ENCODE results near the gene PLA2G5. TPM values are rescaled to one million over a fixed set of nuclear protein-coding genes. Genes with fewer than 3 reads are reported as not detected.

Gene PLA2G5
- total RNA-seq, 8 experiments from 2014 or later = 0.11 to 14.6 (median 0.55) TPM; not detected in 3

DNA sequence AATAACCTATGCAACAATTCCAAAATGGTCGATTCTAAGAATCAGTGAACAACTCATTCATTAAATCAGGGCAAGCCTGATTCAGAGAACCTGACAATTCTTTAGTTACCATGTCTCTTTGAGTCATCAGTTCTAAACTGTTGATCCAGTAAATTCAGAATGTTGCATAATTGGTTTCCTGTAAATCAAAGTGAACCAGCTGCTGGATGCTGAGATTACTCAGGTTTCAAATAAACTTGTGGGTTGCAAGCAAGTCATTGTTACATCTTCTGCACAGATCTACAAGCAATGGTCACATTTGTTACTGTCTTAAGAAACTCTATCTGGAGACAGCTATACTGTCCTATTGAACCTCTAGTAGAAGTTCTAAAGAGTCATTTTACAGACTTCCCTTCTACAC is 32.9 kb downstream of the PLA2G5 start:
- no peak overlapping the region for H3K4me3 ChIP-seq
- in situ Hi-C loops (cut with MboI; ENCODE audit: low pct_unique_long_range_greater_than_20kb in 2 of 9, low sequenced_read_pairs in 9 of 9, unreplicated experiment in 9 of 9) = no loop called here
- 0 to 86% (median 60%) methylated on average over 1 of the region's 1 CpG; no CpG with 5 or more reads in 1 of the 10 experiments for WGBS, 10 experiments
- H3K27ac ChIP-seq = no peak overlapping the region
- peak in 2 of 8 experiments; percentile 32 to 60 for ATAC-seq (replicated peaks in 6 of 8)
- H3K4me1 ChIP-seq (replicated peaks in 1 of 2) = no peaks in the 10 kb centered on the region

- no peak for ATAC-seq (replicated peaks in 6 of 8)
- Histone ChIP-seq H3K4me3 (no peak overlapping the region), H3K4me1 (replicated peaks in 1 of 2) (peaks cover 9 to 11% of the 10 kb centered on the region in 2 donors), H3K27ac (no peak overlapping the region)
- in situ Hi-C loops (cut with MboI; ENCODE audit: low pct_unique_long_range_greater_than_20kb in 2 of 9, low sequenced_read_pairs in 9 of 9, unreplicated experiment in 9 of 9) = no loop called here
- WGBS, 10 experiments = 0 to 43% (median 33%) methylated on average over 1 of the region's 1 CpG; no CpG with 5 or more reads in 5 of the 10 experiments
These were observed 35.9 kb downstream of the PLA2G5 start for GRCh38 chr1:20105856-20106255.

DNA sequence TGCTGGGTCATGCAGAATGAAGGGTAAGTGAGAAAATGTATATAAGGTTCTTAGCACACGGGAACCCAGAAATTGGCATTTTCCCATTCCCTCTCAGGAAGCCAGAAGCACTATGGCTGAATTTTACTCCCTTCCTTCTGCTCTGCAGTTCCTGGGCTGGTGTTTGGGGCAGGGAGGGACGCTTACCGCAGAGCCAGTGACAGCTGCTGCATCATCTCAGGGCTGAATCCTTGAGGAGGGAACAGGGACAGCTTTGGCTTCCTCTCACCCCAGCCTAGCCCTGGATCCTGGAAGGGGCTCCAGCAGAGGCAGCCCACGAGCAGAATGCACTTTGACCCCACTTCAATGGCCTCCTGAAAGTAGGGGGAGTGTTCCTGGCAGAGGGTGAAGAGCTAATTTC is 37.4 kb downstream of the PLA2G5 start:
- Histone ChIP-seq H3K4me1 (replicated peaks in 1 of 2) (peaks cover 9 to 11% of the 10 kb centered on the region in 2 donors), H3K27ac (no peak overlapping the region), H3K4me3 (no peak overlapping the region)
- 0 to 100% (median 71%) methylated on average over 1 to 4 of the region's 4 CpGs; no CpG with 5 or more reads in 4 of the 10 experiments for WGBS, 10 experiments
- ATAC-seq (replicated peaks in 6 of 8) = no peak
- in situ Hi-C loops (cut with MboI; ENCODE audit: low pct_unique_long_range_greater_than_20kb in 2 of 9, low sequenced_read_pairs in 9 of 9, unreplicated experiment in 9 of 9) = no loop called here

- WGBS, 10 experiments = 44 to 100% (median 78%) methylated on average over 1 to 4 of the region's 4 CpGs; no CpG with 5 or more reads in 3 of the 10 experiments
- Histone ChIP-seq H3K4me1 (replicated peaks in 1 of 2) (peaks cover 9 to 11% of the 10 kb centered on the region in 2 donors), H3K4me3 (no peak overlapping the region), H3K27ac (no peak overlapping the region)
- in situ Hi-C loops (cut with MboI; ENCODE audit: low pct_unique_long_range_greater_than_20kb in 2 of 9, low sequenced_read_pairs in 9 of 9, unreplicated experiment in 9 of 9) = no loop called here
- ATAC-seq (replicated peaks in 6 of 8) = no peak
These were observed 37.8 kb downstream of the PLA2G5 start for GRCh38 chr1:20107796-20108195.

DNA sequence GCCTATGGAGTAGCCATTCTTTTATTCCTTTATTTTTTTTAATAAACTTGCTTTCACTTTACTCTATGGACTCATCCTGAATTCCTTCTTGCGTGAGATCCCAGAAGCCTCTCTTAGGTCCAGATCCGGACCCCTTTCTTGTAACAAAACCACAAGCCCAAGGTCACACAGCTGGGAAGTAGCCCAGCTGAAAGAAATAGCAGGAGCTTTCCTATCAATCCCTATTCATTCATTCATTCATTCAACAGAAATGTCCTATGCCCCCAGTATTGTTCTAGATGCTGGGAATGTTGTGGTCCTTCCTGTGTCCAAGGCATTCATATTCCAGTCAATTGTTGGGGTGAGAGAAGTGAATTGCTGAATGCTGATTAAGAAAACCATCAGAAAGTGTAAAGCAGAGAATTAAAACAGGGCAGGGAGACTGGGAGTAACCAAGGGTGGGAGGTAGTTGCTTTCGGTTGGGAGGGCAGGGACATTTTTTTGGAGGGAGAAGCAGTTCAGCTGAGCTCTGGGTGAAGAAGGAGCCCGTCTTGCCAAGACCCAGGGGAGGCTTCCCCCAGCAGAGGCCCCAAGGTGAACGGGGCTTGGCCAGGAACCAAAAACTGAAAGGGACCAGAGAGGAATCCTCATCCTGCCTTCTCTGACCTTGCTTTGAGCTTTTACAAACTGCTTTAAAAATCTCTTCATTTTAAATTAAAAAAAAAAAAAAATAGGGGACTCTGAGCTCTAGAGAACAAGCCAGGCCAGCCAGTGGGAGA is 38.6 kb downstream of the PLA2G5 start:
- 50 to 84% (median 63%) methylated on average over 1 to 5 of the region's 5 CpGs; no CpG with 5 or more reads in 2 of the 10 experiments for WGBS, 10 experiments
- Histone ChIP-seq H3K4me1 (replicated peaks in 1 of 2) (peaks cover 9 to 11% of the 10 kb centered on the region in 2 donors), H3K27ac (peak overlapping the region in 1 of 2 donors; percentile 4), H3K4me3 (no peak overlapping the region)
- ATAC-seq (replicated peaks in 6 of 8) = peak in 2 of 8 experiments; percentile 16 to 50
- in situ Hi-C loops (cut with MboI; ENCODE audit: low pct_unique_long_range_greater_than_20kb in 2 of 9, low sequenced_read_pairs in 9 of 9, unreplicated experiment in 9 of 9) = no loop called here

DNA sequence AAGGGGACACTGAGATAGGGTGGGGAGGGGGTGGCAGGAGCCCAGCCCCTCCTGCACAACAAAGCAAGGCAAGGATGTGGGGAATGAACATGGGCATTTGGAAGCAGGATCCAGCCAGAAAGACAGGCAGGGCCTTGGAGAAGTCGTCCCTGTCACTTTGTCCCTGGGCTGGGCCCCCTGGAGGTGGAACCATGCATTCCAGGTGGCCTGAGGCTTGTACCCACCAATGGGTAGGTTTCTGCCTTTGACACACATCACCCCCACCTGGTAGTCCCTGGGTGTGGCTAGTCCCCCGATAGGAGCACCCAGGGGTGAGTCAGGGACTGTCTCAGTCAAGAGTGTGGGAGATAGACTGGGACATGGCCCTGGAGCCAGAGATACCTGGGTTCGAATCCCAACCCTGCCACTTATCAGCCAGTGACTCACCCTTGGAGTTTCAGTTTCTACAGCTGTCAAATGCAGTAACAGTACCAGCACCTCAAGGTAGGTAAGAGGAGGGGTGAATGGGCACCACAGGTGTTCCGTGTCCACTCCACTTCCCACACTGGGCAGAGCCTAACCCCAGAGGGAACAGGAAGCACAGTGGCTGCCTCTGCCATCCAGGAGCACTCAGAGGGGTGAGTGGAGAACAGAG is 39.3 kb downstream of the PLA2G5 start:
- Histone ChIP-seq H3K27ac (peak overlapping the region in 1 of 2 donors; percentile 4), H3K4me3 (no peak overlapping the region), H3K4me1 (replicated peaks in 1 of 2) (peaks cover 9 to 11% of the 10 kb centered on the region in 2 donors)
- no peak for ATAC-seq (replicated peaks in 6 of 8)
- WGBS, 10 experiments = 40 to 100% (median 71%) methylated on average over 1 to 2 of the region's 4 CpGs; no CpG with 5 or more reads in 6 of the 10 experiments
- in situ Hi-C loops (cut with MboI; ENCODE audit: low pct_unique_long_range_greater_than_20kb in 2 of 9, low sequenced_read_pairs in 9 of 9, unreplicated experiment in 9 of 9) = no loop called here

DNA sequence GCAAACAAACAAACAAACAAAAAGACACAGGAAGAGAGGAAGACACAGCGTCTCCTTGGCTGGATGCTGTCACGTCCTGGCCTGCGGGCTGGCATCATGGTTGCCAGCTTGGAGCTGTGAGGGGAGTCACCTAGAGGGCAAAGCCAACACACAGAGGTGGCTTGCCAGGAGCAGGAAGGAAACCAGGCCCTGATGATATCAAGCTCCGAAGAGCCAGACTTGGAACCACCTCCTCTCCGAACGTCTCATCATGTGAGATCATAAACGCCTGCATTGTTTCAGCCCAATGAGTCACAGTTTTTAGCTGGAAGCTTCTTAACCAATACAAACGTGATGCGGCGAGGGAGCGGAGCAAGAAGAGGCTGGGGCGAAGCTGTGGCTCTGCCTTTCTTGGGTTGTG is 40.7 kb downstream of the PLA2G5 start:
- H3K27ac ChIP-seq = no peak overlapping the region
- 3 to 100% (median 89%) methylated on average over 2 to 12 of the region's 12 CpGs; no CpG with 5 or more reads in 3 of the 10 experiments for WGBS, 10 experiments
- peak in 2 of 8 experiments; percentile 20 to 94 for ATAC-seq (replicated peaks in 6 of 8)
- H3K4me3 ChIP-seq = no peak overlapping the region
- in situ Hi-C loops (cut with MboI; ENCODE audit: low pct_unique_long_range_greater_than_20kb in 2 of 9, low sequenced_read_pairs in 9 of 9, unreplicated experiment in 9 of 9) = no loop called here
- peaks cover 9 to 11% of the 10 kb centered on the region in 2 donors for H3K4me1 ChIP-seq (replicated peaks in 1 of 2)

GRCh38 chr1:20111452-20111851 is 41.5 kb downstream of the PLA2G5 start:
- in situ Hi-C loops (cut with MboI; ENCODE audit: low pct_unique_long_range_greater_than_20kb in 2 of 9, low sequenced_read_pairs in 9 of 9, unreplicated experiment in 9 of 9) = no loop called here
- 60 to 95% (median 90%) methylated on average over 1 to 5 of the region's 5 CpGs; no CpG with 5 or more reads in 1 of the 10 experiments for WGBS, 10 experiments
- Histone ChIP-seq H3K4me1 (replicated peaks in 1 of 2) (peaks cover 9 to 11% of the 10 kb centered on the region in 2 donors), H3K4me3 (no peak overlapping the region), H3K27ac (no peak overlapping the region)
- ATAC-seq (replicated peaks in 6 of 8) = no peak

- Histone ChIP-seq H3K4me3 (no peak overlapping the region), H3K4me1 (replicated peaks in 1 of 2) (peaks cover 9 to 11% of the 10 kb centered on the region in 2 donors), H3K27ac (no peak overlapping the region)
- in situ Hi-C loops (cut with MboI; ENCODE audit: low pct_unique_long_range_greater_than_20kb in 2 of 9, low sequenced_read_pairs in 9 of 9, unreplicated experiment in 9 of 9) = no loop called here
- 40 to 100% (median 81%) methylated on average over 1 to 2 of the region's 3 CpGs; no CpG with 5 or more reads in 5 of the 10 experiments for WGBS, 10 experiments
- ATAC-seq (replicated peaks in 6 of 8) = peak in 2 of 8 experiments; percentile 19 to 34
These were observed 42.4 kb downstream of the PLA2G5 start for GRCh38 chr1:20112279-20113000.

DNA sequence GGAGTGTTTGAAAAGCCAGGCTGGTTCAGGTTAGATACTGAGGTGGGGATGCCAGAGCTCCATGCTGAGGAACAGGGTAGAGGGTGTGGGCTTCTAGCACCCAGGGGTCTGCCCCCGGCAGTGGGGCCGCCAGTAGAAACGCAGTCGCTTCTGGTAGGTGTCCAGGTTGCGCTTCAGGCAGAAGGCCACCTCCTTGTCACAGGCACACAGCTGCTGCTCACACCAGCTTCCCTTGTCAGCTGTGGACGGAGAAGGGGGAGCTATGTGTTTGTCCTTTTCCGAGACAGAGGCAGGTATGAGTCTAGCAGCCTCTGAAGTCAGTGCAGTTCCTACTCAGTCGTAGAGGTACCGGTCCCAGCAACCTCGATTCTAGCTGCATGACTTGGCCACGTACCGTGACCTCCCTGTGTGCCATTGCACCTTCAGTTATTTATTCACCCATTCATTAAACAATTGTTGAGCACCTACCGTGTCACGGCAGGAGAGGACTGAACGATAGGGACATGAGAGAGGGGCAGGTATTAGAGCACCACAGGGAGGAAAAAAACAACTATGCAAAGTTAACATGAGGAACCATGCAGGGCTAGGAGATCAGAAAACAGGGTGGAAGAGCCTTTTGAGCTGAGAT is 44.1 kb downstream of the PLA2G5 start:
- in situ Hi-C loops (cut with MboI; ENCODE audit: low pct_unique_long_range_greater_than_20kb in 2 of 9, low sequenced_read_pairs in 9 of 9, unreplicated experiment in 9 of 9) = no loop called here
- ATAC-seq (replicated peaks in 6 of 8) = no peak
- H3K27ac ChIP-seq = no peak overlapping the region
- WGBS, 10 experiments = 60 to 93% (median 75%) methylated on average over 2 to 11 of the region's 15 CpGs; no CpG with 5 or more reads in 1 of the 10 experiments
- H3K4me1 ChIP-seq (replicated peaks in 1 of 2) = peaks cover 0 to 2% of the 10 kb centered on the region in 2 donors
- H3K4me3 ChIP-seq = no peak overlapping the region

DNA sequence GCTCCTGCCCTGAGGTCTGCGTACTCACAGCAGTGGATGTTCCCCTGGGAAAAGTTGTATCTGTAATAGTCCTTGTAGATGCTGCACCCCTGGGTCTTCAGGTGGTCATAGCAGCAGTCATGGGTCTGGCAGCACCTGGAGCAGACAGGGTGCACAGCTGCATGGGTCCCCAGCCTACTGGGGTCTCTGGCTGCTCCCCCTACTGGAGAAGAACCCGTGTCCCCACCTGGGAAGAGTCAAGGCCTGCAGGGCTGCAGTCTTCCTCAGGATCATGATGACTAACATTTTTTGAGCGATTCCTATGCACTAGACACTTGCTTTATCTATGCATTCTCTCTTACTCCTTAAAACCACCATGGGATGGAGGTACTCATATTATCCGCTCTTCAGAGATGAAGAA is 45.5 kb downstream of the PLA2G5 start:
- in situ Hi-C loops (cut with MboI; ENCODE audit: low pct_unique_long_range_greater_than_20kb in 2 of 9, low sequenced_read_pairs in 9 of 9, unreplicated experiment in 9 of 9) = no loop called here
- H3K4me1 ChIP-seq (replicated peaks in 1 of 2) = no peaks in the 10 kb centered on the region
- WGBS, 10 experiments = 67 to 100% (median 82%) methylated on average over 1 to 4 of the region's 4 CpGs; no CpG with 5 or more reads in 2 of the 10 experiments
- H3K27ac ChIP-seq = no peak overlapping the region
- no peak overlapping the region for H3K4me3 ChIP-seq
- ATAC-seq (replicated peaks in 6 of 8) = no peak

DNA sequence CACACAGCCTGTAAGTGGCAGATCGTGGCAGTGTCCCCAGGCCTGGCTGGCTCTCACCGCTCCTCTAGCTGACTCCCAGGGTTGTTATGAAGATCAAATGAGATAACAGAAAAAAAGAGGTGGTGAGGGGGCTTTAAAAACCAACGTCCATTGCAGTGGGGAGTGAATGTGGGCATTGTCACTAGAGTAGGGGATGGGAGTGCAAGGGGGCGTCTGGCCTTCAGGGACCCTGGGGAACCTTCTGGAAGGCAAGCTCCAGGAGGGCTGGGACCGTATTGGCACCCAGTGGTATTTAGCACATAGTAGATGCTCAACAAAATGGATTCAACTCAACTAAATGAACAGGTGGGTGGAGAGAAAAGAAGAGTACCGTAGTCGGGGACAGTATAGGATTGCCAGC is 45.9 kb downstream of the PLA2G5 start:
- no peak overlapping the region for H3K4me3 ChIP-seq
- ATAC-seq (replicated peaks in 6 of 8) = no peak
- no peak overlapping the region for H3K27ac ChIP-seq
- in situ Hi-C loops (cut with MboI; ENCODE audit: low pct_unique_long_range_greater_than_20kb in 2 of 9, low sequenced_read_pairs in 9 of 9, unreplicated experiment in 9 of 9) = no loop called here
- H3K4me1 ChIP-seq (replicated peaks in 1 of 2) = no peaks in the 10 kb centered on the region
- WGBS, 10 experiments = 58 to 100% (median 82%) methylated on average over 1 to 7 of the region's 7 CpGs; no CpG with 5 or more reads in 4 of the 10 experiments
